GM10266 (cell line): ENCODE measurements around the gene CNTNAP2.

Experiments used
- DNase-seq: peaks from one replicate; pipeline ENCODE4 v3.0.0; 2012; ENCODE audit errors: extremely low spot score
- CTCF ChIP-seq: IDR thresholded peaks from 2 replicates; pipeline ENCODE4 v1.5.1; 2012; ENCODE audit warnings: mild to moderate bottlenecking, low read depth; ENCODE audit not compliant: control insufficient read depth, insufficient read depth; ENCODE audit errors: missing control alignments

Gene CNTNAP2

GRCh38 chr7:148026713-148027112 is 1910.1 kb downstream of the CNTNAP2 start:
- no peak for TF ChIP-seq CTCF
- no peak for DNase-seq

GRCh38 chr7:148028165-148028564 is 1911.6 kb downstream of the CNTNAP2 start:
- TF ChIP-seq CTCF: no peak
- DNase-seq: no peak

- TF ChIP-seq CTCF: no peak
- no peak for DNase-seq
Measured at GRCh38 chr7:148031019-148031418, 1914.4 kb downstream of the CNTNAP2 start.

GRCh38 chr7:148031811-148032210 is 1915.2 kb downstream of the CNTNAP2 start:
- no peak for TF ChIP-seq CTCF
- no peak for DNase-seq

- no peak for DNase-seq
- no peak for TF ChIP-seq CTCF
Measured at GRCh38 chr7:148035950-148036349, 1919.3 kb downstream of the CNTNAP2 start.

- no peak for DNase-seq
- TF ChIP-seq CTCF: no peak
Measured at GRCh38 chr7:148037044-148037443, 1920.4 kb downstream of the CNTNAP2 start.

- DNase-seq: no peak
- no peak for TF ChIP-seq CTCF
Measured at GRCh38 chr7:148041156-148041555, 1924.6 kb downstream of the CNTNAP2 start.
